Astrocyte (in vitro differentiated cells and primary cell): ENCODE data around the gene MYBPC1. TPM values are rescaled to one million over a fixed set of nuclear protein-coding genes. Genes with fewer than 3 reads are reported as not detected.
"Not testable (repeated sequence)": the region's sequence is repeated elsewhere in the genome, so short reads cannot be mapped to it uniquely, and the experiment has no call there.

Experiments used
- DNase-seq: peaks from one replicate; pipeline ENCODE4 v3.0.0-alpha.2; 2010; ENCODE audit warnings: low read depth
- FAIRE-seq: peaks from 2 replicates; lab custom pipeline; 2011; peaks lifted over from hg19 to GRCh38; lab: Jason Lieb, UNC
- H2AFZ ChIP-seq: 2 replicates; pipeline ENCODE4 v1.6.0; 2012; ENCODE audit warnings: low read depth, low read length, inconsistent platforms
- H3K27ac ChIP-seq: 2 replicates; pipeline ENCODE4 v1.5.1; 2011; ENCODE audit warnings: low read depth, low read length, inconsistent platforms
- H3K27me3 ChIP-seq: 2 replicates; pipeline ENCODE4 v1.6.0; 2011; ENCODE audit warnings: low read length, inconsistent platforms; ENCODE audit not compliant: insufficient read depth
- H3K36me3 ChIP-seq: 2 replicates; pipeline ENCODE4 v1.5.1; 2011; ENCODE audit warnings: low read length, inconsistent platforms; ENCODE audit not compliant: insufficient read depth
- H3K4me1 ChIP-seq: 2 replicates; pipeline ENCODE4 v1.5.1; 2011; ENCODE audit warnings: low read length, inconsistent platforms; ENCODE audit not compliant: insufficient read depth
- H3K4me2 ChIP-seq: 2 replicates; pipeline ENCODE4 v1.6.0; 2012; ENCODE audit warnings: low read length, inconsistent platforms
- H3K4me3 ChIP-seq: 2 replicates; pipeline ENCODE4 v1.5.1; 2011; ENCODE audit warnings: low read depth, mild to moderate bottlenecking, low read length, inconsistent platforms; ENCODE audit not compliant: insufficient read depth
- H3K79me2 ChIP-seq: 2 replicates; pipeline ENCODE4 v1.6.0; 2012; ENCODE audit warnings: mild to moderate bottlenecking, low read length, inconsistent platforms; ENCODE audit not compliant: insufficient read depth
- H3K9ac ChIP-seq: 2 replicates; pipeline ENCODE4 v1.6.0; 2012; ENCODE audit warnings: mild to moderate bottlenecking, low read length, inconsistent platforms
- H3K9me3 ChIP-seq: 2 replicates; pipeline ENCODE4 v1.5.1; 2012; ENCODE audit warnings: low read depth, mild to moderate bottlenecking, low read length, inconsistent platforms; ENCODE audit not compliant: insufficient read depth
- H4K20me1 ChIP-seq: 2 replicates; pipeline ENCODE4 v1.6.0; 2012; ENCODE audit warnings: low read length, inconsistent platforms; ENCODE audit not compliant: insufficient read depth
- H3K27ac Mint-ChIP-seq: one replicate; pipeline ENCODE4 v1.8.0; 2021; ENCODE audit warnings: mild to moderate bottlenecking, mixed read lengths; ENCODE audit not compliant: unreplicated experiment
- H3K27me3 Mint-ChIP-seq: one replicate; pipeline ENCODE4 v1.8.0; 2021; ENCODE audit warnings: low read depth, mixed read lengths; ENCODE audit not compliant: unreplicated experiment
- H3K36me3 Mint-ChIP-seq: one replicate; pipeline ENCODE4 v1.8.0; 2021; ENCODE audit warnings: low read depth, mixed read lengths; ENCODE audit not compliant: unreplicated experiment
- H3K4me1 Mint-ChIP-seq: one replicate; pipeline ENCODE4 v1.8.0; 2021; ENCODE audit warnings: low read depth, mixed read lengths; ENCODE audit not compliant: unreplicated experiment
- H3K4me3 Mint-ChIP-seq: one replicate; pipeline ENCODE4 v1.8.0; 2021; ENCODE audit warnings: mild to moderate bottlenecking, moderate library complexity, mixed read lengths; ENCODE audit not compliant: unreplicated experiment
- H3K9me3 Mint-ChIP-seq: one replicate; pipeline ENCODE4 v1.8.0; 2021; ENCODE audit warnings: mild to moderate bottlenecking, mixed read lengths; ENCODE audit not compliant: unreplicated experiment
- CTCF ChIP-seq: IDR thresholded peaks from 2 replicates; pipeline ENCODE4 v1.5.1; 2011; ENCODE audit warnings: low read depth, mild to moderate bottlenecking, inconsistent platforms, low read length, moderate library complexity; ENCODE audit not compliant: insufficient read depth
- EZH2 ChIP-seq: IDR thresholded peaks from 2 replicates; pipeline ENCODE4 v1.6.1; 2012; ENCODE audit warnings: mild to moderate bottlenecking, low read length, inconsistent platforms; ENCODE audit not compliant: insufficient read depth
- total RNA-seq: library from RNA; stranded (reverse); gene quantifications from 2 replicates; pipeline ENCODE4 v1.2.1, GENCODE V29; 2021

MYBPC1 gene
- total RNA-seq, 1 donor from 2014 or later, result not detected

DNA sequence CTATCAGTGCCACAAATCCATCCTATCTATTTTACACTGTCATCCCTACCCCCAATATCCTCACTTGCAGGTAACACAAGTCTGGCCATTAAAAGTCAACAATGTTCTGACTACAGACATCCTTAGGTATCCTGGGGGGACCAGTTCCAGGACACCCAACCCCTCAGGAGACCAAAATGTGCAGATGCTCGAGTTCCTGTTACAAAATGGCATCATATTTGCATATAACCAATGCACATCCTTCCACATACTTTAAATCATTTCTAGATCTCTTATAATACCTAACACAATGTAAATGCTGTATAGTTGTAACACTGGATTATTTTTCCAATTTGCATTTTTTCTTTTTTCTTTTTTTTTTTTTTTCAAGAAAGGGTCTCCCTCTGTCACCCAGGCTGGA, 137.5 kb downstream of the MYBPC1 start:
- Histone ChIP-seq H2AFZ (no peak overlapping the region), H3K79me2 (no peaks in the 10 kb centered on the region), H3K4me1 (no peaks in the 10 kb centered on the region), H3K9ac (no peak overlapping the region), H3K36me3 (no peaks in the 10 kb centered on the region), H4K20me1 (no peaks in the 10 kb centered on the region), H3K9me3 (no peaks in the 10 kb centered on the region), H3K27ac (no peak overlapping the region), H3K4me2 (no peak overlapping the region), H3K4me3 (no peak overlapping the region), H3K27me3 (no peaks in the 10 kb centered on the region)
- Mint-ChIP-seq H3K9me3 (no peaks in the 10 kb centered on the region), H3K4me1 (no peaks in the 10 kb centered on the region), H3K4me3 (no peak overlapping the region), H3K27ac (no peak overlapping the region), H3K27me3 (no peaks in the 10 kb centered on the region), H3K36me3 (no peaks in the 10 kb centered on the region)
- FAIRE-seq (no peak), DNase-seq (no peak)
- no peak for TF ChIP-seq CTCF
- no peak for TF ChIP-seq EZH2

- TF ChIP-seq CTCF, result no peak
- no peak for TF ChIP-seq EZH2
- Mint-ChIP-seq H3K27ac (no peak overlapping the region), H3K4me1 (no peaks in the 10 kb centered on the region), H3K9me3 (no peaks in the 10 kb centered on the region), H3K27me3 (no peaks in the 10 kb centered on the region), H3K4me3 (no peak overlapping the region), H3K36me3 (no peaks in the 10 kb centered on the region)
- FAIRE-seq (no peak), DNase-seq (no peak)
- H2AFZ ChIP-seq, result no peak overlapping the region
- no peaks in the 10 kb centered on the region for H3K4me1 ChIP-seq
- H3K79me2 ChIP-seq, result no peaks in the 10 kb centered on the region
- no peaks in the 10 kb centered on the region for H3K27me3 ChIP-seq
- no peaks in the 10 kb centered on the region for H3K9me3 ChIP-seq
- H3K4me2 ChIP-seq, result no peak overlapping the region
- H3K36me3 ChIP-seq, result no peaks in the 10 kb centered on the region
- H3K27ac ChIP-seq, result no peak overlapping the region
- no peak overlapping the region for H3K9ac ChIP-seq
- H4K20me1 ChIP-seq, result no peaks in the 10 kb centered on the region
- H3K4me3 ChIP-seq, result no peak overlapping the region
These were observed 138.4 kb downstream of the MYBPC1 start for GRCh38 chr12:101733166-101733565.

DNA sequence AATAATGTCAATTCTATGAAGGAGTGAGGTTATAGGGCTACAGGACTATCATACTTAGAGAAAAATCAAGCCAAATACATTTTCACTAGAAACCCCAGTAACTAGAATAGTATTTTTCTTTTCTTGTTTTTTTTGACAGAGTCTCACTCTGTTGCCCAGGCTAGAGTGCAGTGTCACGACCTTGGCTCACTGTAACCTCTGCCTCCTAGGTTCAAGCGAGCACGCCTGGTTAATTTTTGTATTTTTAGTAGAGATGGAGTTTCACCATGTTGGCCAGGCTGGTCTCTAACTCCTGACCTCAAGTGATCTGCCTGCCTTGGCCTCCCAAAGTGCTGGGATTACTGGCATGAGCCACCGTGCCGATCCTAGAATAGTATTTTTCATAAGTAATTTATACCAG, 139.7 kb downstream of the MYBPC1 start:
- not testable (repeated sequence) for H3K27me3 ChIP-seq, H3K79me2 ChIP-seq, H4K20me1 ChIP-seq, H3K4me2 ChIP-seq, H3K27ac Mint-ChIP-seq, DNase-seq, H3K9ac ChIP-seq, H3K4me1 Mint-ChIP-seq, H3K27me3 Mint-ChIP-seq, H3K4me3 ChIP-seq, H3K4me3 Mint-ChIP-seq, FAIRE-seq, H3K36me3 ChIP-seq, H2AFZ ChIP-seq, H3K27ac ChIP-seq, H3K4me1 ChIP-seq, H3K9me3 Mint-ChIP-seq, H3K36me3 Mint-ChIP-seq, H3K9me3 ChIP-seq

Other genes with a start within 250 kb of the MYBPC1 start
- 100 and 129 TPM in 2 replicates for gene ARL1, start 187.2 kb upstream of the MYBPC1 start, total RNA-seq
- gene SPIC, start 119.6 kb upstream of the MYBPC1 start, total RNA-seq, result not detected in 2 replicates
- 22.2 TPM in 2 replicates for gene CHPT1, start 102.7 kb downstream of the MYBPC1 start, total RNA-seq
- not detected in 2 replicates for gene SYCP3, start 144.5 kb downstream of the MYBPC1 start, total RNA-seq
- 43.7 and 43.8 TPM in 2 replicates for gene GNPTAB, start 236.0 kb downstream of the MYBPC1 start, total RNA-seq